Renal cortex interstitium (tissue), 11 donors: Measurements from ENCODE around the gene HPGDS. TPM values are rescaled to one million over a fixed set of nuclear protein-coding genes. Genes with fewer than 3 reads are reported as not detected.

Experiments used
- DNase-seq, 11 donors: peaks; one replicate each; pipeline ENCODE4 v3.0.0-alpha.2; 2013; ENCODE audit warnings: low read depth in 9 of 11, low spot score in 4 of 11; ENCODE audit errors: extremely low read depth in 1 of 11
- polyA plus RNA-seq, 3 donors: library from polyadenylated mRNA; unstranded; fragments of 120-200 nt; gene quantifications; one replicate each; pipeline ENCODE4 v1.2.1, GENCODE V29; 2013; ENCODE audit not compliant: insufficient read length in 3 of 3

HPGDS gene
- polyA plus RNA-seq, 3 donors, result 2.7 to 5.2 (median 4.0) TPM

GRCh38 chr4:94278781-94279180, 63.9 kb downstream of the HPGDS start:
- no peak for DNase-seq

- DNase-seq, result no peak
These were observed 65.1 kb downstream of the HPGDS start for GRCh38 chr4:94277534-94277933.

GRCh38 chr4:94276204-94276603, 66.4 kb downstream of the HPGDS start:
- no peak for DNase-seq

GRCh38 chr4:94274912-94275311, 67.7 kb downstream of the HPGDS start:
- no peak for DNase-seq

GRCh38 chr4:94271248-94271647, 71.4 kb downstream of the HPGDS start:
- DNase-seq, result no peak

- no peak for DNase-seq
These were observed 75.6 kb downstream of the HPGDS start for GRCh38 chr4:94267037-94267436.

GRCh38 chr4:94262163-94263016, 80.2 kb downstream of the HPGDS start:
- DNase-seq, result no peak

GRCh38 chr4:94256828-94257227, 85.8 kb downstream of the HPGDS start:
- no peak for DNase-seq

GRCh38 chr4:94256144-94256783, 86.4 kb downstream of the HPGDS start:
- DNase-seq, result no peak

- no peak for DNase-seq
These were observed 89.6 kb downstream of the HPGDS start for GRCh38 chr4:94253036-94253435.

- no peak for DNase-seq
These were observed 91.5 kb downstream of the HPGDS start for GRCh38 chr4:94251094-94251493.

Other genes with a start within 250 kb of the HPGDS start
- 10 to 100 TPM; 54.7 to 68.3 (median 62.6) TPM for gene SMARCAD1, start 135.0 kb downstream of the HPGDS start, polyA plus RNA-seq
- gene PDLIM5, start 109.1 kb upstream of the HPGDS start, polyA plus RNA-seq, result 10 to 100 TPM; 43.1 to 55.7 (median 48.9) TPM